GM23248 (cell line): ENCODE results near the gene CHRNG. TPM values are rescaled to one million over a fixed set of nuclear protein-coding genes. Genes with fewer than 3 reads are reported as not detected.

Source experiments
- DNase-seq: peaks from one replicate; pipeline ENCODE4 v3.0.0-alpha.2; 2015
- H2AFZ ChIP-seq: fragments of 200-600 bp; sonication (generic); 2 replicates; pipeline ENCODE4 v1.6.1; 2016; ENCODE audit warnings: antibody characterized with exemption
- H3F3A ChIP-seq: fragments of 200-600 bp; sonication (generic); 2 replicates; pipeline ENCODE4 v1.6.1; 2016; ENCODE audit warnings: mild to moderate bottlenecking, antibody characterized with exemption, mixed run types; ENCODE audit not compliant: insufficient read depth
- H3K27ac ChIP-seq: fragments of 200-600 bp; sonication (generic); 2 replicates; pipeline ENCODE4 v1.5.1; 2016; ENCODE audit warnings: mild to moderate bottlenecking
- H3K27me3 ChIP-seq: fragments of 200-600 bp; sonication (generic); replicated peaks from 2 replicates; pipeline ENCODE4 v1.6.1; 2016; ENCODE audit warnings: mild to moderate bottlenecking; ENCODE audit not compliant: insufficient read depth
- H3K36me3 ChIP-seq: fragments of 200-600 bp; sonication (generic); 2 replicates; pipeline ENCODE4 v1.6.1; 2016; ENCODE audit warnings: low read depth, mild to moderate bottlenecking
- H3K4me1 ChIP-seq: fragments of 200-600 bp; sonication (generic); 2 replicates; pipeline ENCODE4 v1.6.1; 2016; ENCODE audit warnings: mild to moderate bottlenecking; ENCODE audit not compliant: insufficient read depth
- H3K4me2 ChIP-seq: fragments of 200-600 bp; sonication (generic); one replicate; pipeline ENCODE4 v1.6.1; 2016; ENCODE audit warnings: mild to moderate bottlenecking; ENCODE audit not compliant: unreplicated experiment
- H3K4me3 ChIP-seq: fragments of 200-600 bp; sonication (generic); 2 replicates; pipeline ENCODE4 v1.5.1; 2016; ENCODE audit warnings: mild to moderate bottlenecking
- H3K79me2 ChIP-seq: fragments of 200-600 bp; sonication (generic); 2 replicates; pipeline ENCODE4 v1.6.1; 2016; ENCODE audit warnings: mild to moderate bottlenecking; ENCODE audit not compliant: insufficient read depth
- H3K9ac ChIP-seq: fragments of 200-600 bp; sonication (generic); 2 replicates; pipeline ENCODE4 v1.6.1; 2016; ENCODE audit warnings: mild to moderate bottlenecking
- H3K9me2 ChIP-seq: fragments of 200-600 bp; sonication (generic); 2 replicates; pipeline ENCODE4 v1.6.1; 2016; ENCODE audit warnings: mixed run types, mild to moderate bottlenecking, moderate library complexity; ENCODE audit not compliant: insufficient read depth
- H3K9me3 ChIP-seq: fragments of 200-600 bp; sonication (generic); one replicate; pipeline ENCODE4 v1.6.1; 2017; ENCODE audit warnings: low read depth
- H4K20me1 ChIP-seq: fragments of 200-600 bp; sonication (generic); 2 replicates; pipeline ENCODE4 v1.6.0; 2016; ENCODE audit not compliant: insufficient read depth
- EZH2 ChIP-seq: fragments of 200-600 bp; sonication (generic); IDR thresholded peaks from 2 replicates; pipeline ENCODE4 v1.6.1; 2018; ENCODE audit warnings: antibody characterized with exemption, mild to moderate bottlenecking; ENCODE audit not compliant: insufficient read depth, poor library complexity, severe bottlenecking
- EZH2phosphoT487 ChIP-seq: fragments of 200-600 bp; sonication (generic); IDR thresholded peaks from 2 replicates; pipeline ENCODE4 v1.6.1; 2018; ENCODE audit warnings: antibody characterized with exemption, moderate library complexity, mild to moderate bottlenecking, low read depth; ENCODE audit not compliant: insufficient read depth
- WGBS, 2 experiments: methylation state at CpG; one replicate each; pipeline ENCODE4 v1.1.6; 2015 to 2017; ENCODE audit warnings: low lambda C conversion rate in 2 of 2, low coverage in 1 of 2; ENCODE audit errors: missing lambda C conversion rate in 2 of 2; 5-methylcytosine and 5-hydroxymethylcytosine counted together
- in situ Hi-C: fragments of 300-500 bp; cut with MboI; formaldehyde crosslinking; loops from 2 replicates; pipeline ENCODE4 v1.15.0; 2020
- polyA plus RNA-seq: library from polyadenylated mRNA; unstranded; fragments of >200 nt; fragmentation: Nextera tagmentation; extraction: Ambion mirVana; gene quantifications from 2 replicates; pipeline ENCODE4 v1.2.1, GENCODE V29; 2016
- total RNA-seq: library from RNA; depleted of rRNA; stranded (reverse); fragments of >200 nt; shearing (Covaris generic); gene quantifications from 2 replicates; pipeline ENCODE4 v1.2.3, GENCODE V29; 2014; rRNA removed

Gene CHRNG, protein sequence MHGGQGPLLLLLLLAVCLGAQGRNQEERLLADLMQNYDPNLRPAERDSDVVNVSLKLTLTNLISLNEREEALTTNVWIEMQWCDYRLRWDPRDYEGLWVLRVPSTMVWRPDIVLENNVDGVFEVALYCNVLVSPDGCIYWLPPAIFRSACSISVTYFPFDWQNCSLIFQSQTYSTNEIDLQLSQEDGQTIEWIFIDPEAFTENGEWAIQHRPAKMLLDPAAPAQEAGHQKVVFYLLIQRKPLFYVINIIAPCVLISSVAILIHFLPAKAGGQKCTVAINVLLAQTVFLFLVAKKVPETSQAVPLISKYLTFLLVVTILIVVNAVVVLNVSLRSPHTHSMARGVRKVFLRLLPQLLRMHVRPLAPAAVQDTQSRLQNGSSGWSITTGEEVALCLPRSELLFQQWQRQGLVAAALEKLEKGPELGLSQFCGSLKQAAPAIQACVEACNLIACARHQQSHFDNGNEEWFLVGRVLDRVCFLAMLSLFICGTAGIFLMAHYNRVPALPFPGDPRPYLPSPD
- total RNA-seq (not detected in 2 replicates), polyA plus RNA-seq (not detected in 2 replicates)

DNA sequence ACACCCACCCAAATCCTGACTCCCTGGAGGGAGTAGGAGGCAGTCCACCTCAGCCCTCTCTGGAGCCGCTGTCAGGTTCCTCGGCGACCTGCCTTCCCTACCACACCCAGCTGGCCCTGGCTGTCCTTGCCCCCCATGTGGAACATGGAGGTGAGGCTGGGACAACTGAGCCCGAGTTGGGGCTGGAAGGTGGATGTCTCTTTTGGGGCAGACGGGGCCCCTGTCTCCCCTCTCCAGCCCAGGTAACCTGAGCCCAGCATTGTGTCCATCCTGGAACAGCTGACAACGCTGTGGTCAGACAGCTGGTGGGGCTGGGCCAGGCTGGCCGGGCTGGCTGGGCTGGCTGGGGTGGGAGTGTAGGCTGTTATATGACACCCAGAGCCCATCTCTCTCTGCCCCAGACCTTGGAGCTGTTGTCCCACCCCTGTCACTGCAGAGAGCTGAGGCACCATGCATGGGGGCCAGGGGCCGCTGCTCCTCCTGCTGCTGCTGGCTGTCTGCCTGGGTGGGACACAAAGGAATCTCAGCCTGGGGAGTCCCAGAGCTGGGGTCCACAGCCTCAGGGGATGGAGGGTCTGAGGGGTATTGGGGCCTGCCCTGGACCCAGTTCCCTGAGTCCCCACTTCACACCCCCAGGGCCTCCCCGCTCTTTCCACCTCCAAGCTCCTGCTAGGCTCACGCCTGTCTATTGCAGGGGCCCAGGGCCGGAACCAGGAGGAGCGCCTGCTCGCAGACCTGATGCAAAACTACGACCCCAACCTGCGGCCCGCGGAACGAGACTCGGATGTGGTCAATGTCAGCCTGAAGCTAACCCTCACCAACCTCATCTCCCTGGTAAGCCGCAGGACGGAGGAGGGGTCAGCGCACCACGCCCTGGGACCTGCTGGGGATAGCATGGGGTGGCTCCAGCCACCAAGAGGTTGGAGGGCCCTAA, at the start of gene CHRNG:
CHRNG (plus strand) TSS at position 395 of the 934 bp plus-strand sequence; CDS start at position 451, 56 bp downstream.
- DNase-seq = no peak
- Histone ChIP-seq H4K20me1 (no peaks in the 10 kb centered on the region), H3K4me2 (no peak within 1 kb of the TSS), H3K27ac (no peak within 1 kb of the TSS), H3K4me3 (no peak within 1 kb of the TSS), H3K4me1 (no peaks in the 10 kb centered on the region), H3F3A (no peaks in the 10 kb centered on the region), H3K36me3 (no peaks in the 10 kb centered on the region), H3K79me2 (no peaks in the 10 kb centered on the region), H3K9me2 (no peaks in the 10 kb centered on the region), H3K9ac (no peak within 1 kb of the TSS), H3K27me3 (no peaks in the 10 kb centered on the region), H2AFZ (no peak within 1 kb of the TSS), H3K9me3 (no peaks in the 10 kb centered on the region)
- in situ Hi-C loops = loop anchor here (25.0 kb wide), 1 partner anchor 627 kb away; no protein-coding TSS in a partner anchor
- WGBS, 2 experiments = 26 to 28% methylated on average over 19 to 21 of the region's 23 CpGs
- TF ChIP-seq EZH2 (no peak), EZH2phosphoT487 (no peak)

DNA sequence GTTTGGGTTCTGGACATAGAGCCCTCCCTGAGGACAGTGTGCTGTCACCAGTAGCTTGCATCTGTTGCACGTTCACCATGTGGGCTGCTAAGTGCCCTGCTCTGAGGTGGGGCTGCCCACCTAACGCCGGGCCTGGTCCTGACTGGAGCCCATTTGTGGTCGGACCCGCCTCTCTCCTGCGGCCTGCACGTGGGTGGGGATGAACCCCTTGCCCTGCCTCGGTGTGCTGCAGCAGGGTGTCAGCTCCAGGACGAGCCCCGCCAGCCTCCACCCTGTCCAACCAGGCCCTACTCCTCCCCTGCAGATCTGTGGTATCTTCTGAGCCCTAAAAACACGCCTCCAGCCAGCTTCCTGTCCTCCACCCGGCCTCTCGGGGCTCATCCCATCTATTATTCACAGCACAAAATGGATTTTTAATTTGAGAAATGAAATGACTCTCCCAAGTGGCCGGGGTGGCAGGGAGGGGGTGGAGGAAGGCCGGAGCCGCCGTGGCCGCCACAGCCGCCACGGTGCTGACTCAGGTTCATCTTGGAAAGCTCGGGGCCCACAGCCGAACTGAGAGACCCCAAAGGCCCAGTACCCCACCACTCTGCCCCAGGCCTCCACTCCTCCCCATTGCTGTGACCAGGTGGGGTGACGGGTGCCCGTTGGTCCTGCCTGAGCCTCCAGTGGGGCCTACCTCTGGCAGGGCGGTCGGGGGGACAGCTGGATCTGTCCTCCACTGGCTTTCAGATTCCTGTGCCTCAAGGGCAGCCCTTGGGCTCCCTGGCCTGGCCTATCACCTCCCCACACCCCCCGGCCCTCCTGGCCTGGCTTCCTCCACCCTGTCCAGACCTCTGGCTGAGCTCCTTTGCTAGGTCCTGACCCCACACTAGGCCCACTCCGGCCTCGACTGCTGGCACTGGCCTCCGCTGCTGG, 49.0 kb upstream of the CHRNG start:
- no peaks in the 10 kb centered on the region for H4K20me1 ChIP-seq
- no peak for TF ChIP-seq EZH2phosphoT487
- no peak for TF ChIP-seq EZH2
- no peaks in the 10 kb centered on the region for H3K79me2 ChIP-seq
- H3K9me3 ChIP-seq = no peaks in the 10 kb centered on the region
- DNase-seq = no peak
- no peak overlapping the region for H3K4me2 ChIP-seq
- no peaks in the 10 kb centered on the region for H3K4me1 ChIP-seq
- in situ Hi-C loops = no loop called here
- H3K4me3 ChIP-seq = no peak overlapping the region
- H3K27me3 ChIP-seq = peaks cover 30% of the 10 kb centered on the region
- no peak overlapping the region for H3K27ac ChIP-seq
- H3K9ac ChIP-seq = no peak overlapping the region
- no peaks in the 10 kb centered on the region for H3K9me2 ChIP-seq
- H3F3A ChIP-seq = no peaks in the 10 kb centered on the region
- WGBS, 2 experiments = 72 to 77% methylated on average over 28 to 30 of the region's 30 CpGs
- H3K36me3 ChIP-seq = no peaks in the 10 kb centered on the region
- H2AFZ ChIP-seq = no peak overlapping the region

DNA sequence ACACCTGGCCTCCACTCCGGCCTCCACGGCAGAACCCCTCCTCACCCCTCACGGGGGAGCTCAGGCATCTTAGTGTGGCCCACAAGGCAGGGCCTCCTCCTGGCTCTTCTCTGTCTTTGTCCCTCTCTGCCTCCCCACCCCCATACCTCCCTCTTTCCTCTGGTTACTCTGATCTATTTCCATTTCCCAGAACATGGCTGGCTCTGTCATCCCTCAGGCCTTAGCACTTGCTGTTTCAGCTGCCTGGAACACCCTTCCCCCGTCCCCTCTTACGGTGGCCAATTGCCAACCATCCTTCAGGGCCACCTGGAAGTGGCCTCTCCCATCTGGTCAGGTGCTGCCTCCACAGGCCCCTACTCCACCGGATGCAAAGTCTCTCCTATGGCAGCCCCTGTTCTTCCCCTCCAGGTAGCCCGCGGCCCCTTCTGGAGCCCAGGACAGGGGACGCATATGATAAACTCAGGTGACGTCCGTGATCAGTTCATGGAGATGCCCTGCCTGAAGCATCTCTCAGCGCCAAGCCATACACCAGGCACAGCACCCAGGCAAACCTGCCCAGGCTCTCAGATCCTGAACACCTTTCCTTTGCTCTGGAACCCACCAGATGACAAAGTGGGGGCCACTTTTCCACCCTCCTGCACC, 48.2 kb upstream of the CHRNG start:
- H3K36me3 ChIP-seq = no peaks in the 10 kb centered on the region
- H3K27ac ChIP-seq = no peak overlapping the region
- in situ Hi-C loops = no loop called here
- no peaks in the 10 kb centered on the region for H3K9me2 ChIP-seq
- H3K9ac ChIP-seq = no peak overlapping the region
- peaks cover 23% of the 10 kb centered on the region; the same call in 1 of the 2 replicates for H3K27me3 ChIP-seq
- 76% methylated on average over 12 of the region's 12 CpGs for WGBS, 2 experiments
- H2AFZ ChIP-seq = no peak overlapping the region
- H3K4me2 ChIP-seq = no peak overlapping the region
- TF ChIP-seq EZH2 (no peak), EZH2phosphoT487 (no peak)
- no peaks in the 10 kb centered on the region for H3K4me1 ChIP-seq
- H4K20me1 ChIP-seq = no peaks in the 10 kb centered on the region
- DNase-seq = no peak
- no peaks in the 10 kb centered on the region for H3K9me3 ChIP-seq
- no peaks in the 10 kb centered on the region for H3F3A ChIP-seq
- H3K79me2 ChIP-seq = no peaks in the 10 kb centered on the region
- H3K4me3 ChIP-seq = no peak overlapping the region
